Right lobe of liver (tissue), 4 donors: Measurements from ENCODE around the gene BACH2.

Source experiments
- CTCF ChIP-seq, 4 donors: fragments of 200-600 bp in 3 of 4; fragments of 450-650 bp in 1 of 4; IDR thresholded peaks; one replicate each; pipeline versions ENCODE4 v1.5.1 to v1.8.0; 2016 to 2022; ENCODE audit warnings: antibody characterized with exemption in 4 of 4, mild to moderate bottlenecking in 2 of 4
- POLR2A ChIP-seq: fragments of 450-650 bp; IDR thresholded peaks from one replicate; pipeline ENCODE4 v1.6.1; 2017; ENCODE audit warnings: antibody characterized with exemption, mild to moderate bottlenecking
- donor health status: DM: no; HTN: no; CAD: no.
- donor health status: DM: no; HTN: no; CAD: no.
- donor health status: DM: no; HTN: yes; CAD: no.

DNA sequence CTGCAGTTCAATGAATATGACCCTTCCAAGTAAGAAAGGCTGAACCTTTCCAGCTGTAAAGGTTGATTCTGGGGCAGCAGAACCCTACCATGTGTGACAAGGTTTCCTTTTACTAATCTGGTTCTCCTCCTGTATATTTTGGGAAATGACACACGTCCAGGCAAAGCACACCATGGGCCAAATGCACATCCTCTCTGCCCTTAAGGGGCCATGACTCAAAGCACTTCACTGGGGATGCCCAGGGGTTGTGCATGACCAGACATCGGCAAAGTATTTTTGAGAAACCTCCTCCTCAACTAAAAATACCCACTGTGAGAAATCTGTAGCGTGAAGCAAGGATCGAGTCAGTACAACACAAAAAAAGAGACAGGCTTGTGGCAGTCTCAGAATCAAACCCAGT, 174.7 kb downstream of the BACH2 start:
- no peak for TF ChIP-seq CTCF (IDR thresholded peaks at IDR 0.05)
- TF ChIP-seq POLR2A = no peak
